GM18909 (cell line): ENCODE measurements around the gene TANC2.

Experiments used
- ATAC-seq: cut with Tn5 transposase; IDR thresholded peaks from one replicate; pipeline ENCODE4 v1.9.1; 2021; ENCODE audit warnings: mild to moderate bottlenecking; ENCODE audit not compliant: unreplicated experiment, poor library complexity

TANC2 gene

GRCh38 chr17:62965686-62966425, at the start of gene TANC2:
Gene TANC2, plus strand, starts transcription at chr17:62966235. Its CDS starts 43,325 bp downstream, at chr17:63009560.
- peak; percentile 63 for ATAC-seq

GRCh38 chr17:62916684-62917571, 49.1 kb upstream of the TANC2 start:
- no peak for ATAC-seq

GRCh38 chr17:62919388-62919787, 46.6 kb upstream of the TANC2 start:
- no peak for ATAC-seq

- ATAC-seq, result no peak
Measured at GRCh38 chr17:62920300-62920699, 45.7 kb upstream of the TANC2 start.

GRCh38 chr17:62921817-62922216, 44.2 kb upstream of the TANC2 start:
- no peak for ATAC-seq

- no peak for ATAC-seq
Measured at GRCh38 chr17:62923258-62924150, 42.5 kb upstream of the TANC2 start.

- ATAC-seq, result no peak
Measured at GRCh38 chr17:62925267-62925836, 40.7 kb upstream of the TANC2 start.

- ATAC-seq, result no peak
Measured at GRCh38 chr17:62927083-62927482, 39.0 kb upstream of the TANC2 start.

GRCh38 chr17:62929320-62929719, 36.7 kb upstream of the TANC2 start:
- ATAC-seq, result no peak

- no peak for ATAC-seq
Measured at GRCh38 chr17:62931101-62931500, 34.9 kb upstream of the TANC2 start.

- no peak for ATAC-seq
Measured at GRCh38 chr17:62933501-62934385, 32.3 kb upstream of the TANC2 start.

- no peak for ATAC-seq
Measured at GRCh38 chr17:62935098-62935497, 30.9 kb upstream of the TANC2 start.

GRCh38 chr17:62935523-62935922, 30.5 kb upstream of the TANC2 start:
- no peak for ATAC-seq

GRCh38 chr17:62937606-62938005, 28.4 kb upstream of the TANC2 start:
- no peak for ATAC-seq

- no peak for ATAC-seq
Measured at GRCh38 chr17:62941358-62941991, 24.6 kb upstream of the TANC2 start.

- no peak for ATAC-seq
Measured at GRCh38 chr17:62948370-62948769, 17.7 kb upstream of the TANC2 start.

- no peak for ATAC-seq
Measured at GRCh38 chr17:62949036-62949435, 17.0 kb upstream of the TANC2 start.

- no peak for ATAC-seq
Measured at GRCh38 chr17:62950067-62950466, 16.0 kb upstream of the TANC2 start.
